ENCODE data around the gene JUNB. TPM values are rescaled to one million over a fixed set of nuclear protein-coding genes. Genes with fewer than 3 reads are reported as not detected.

The JUNB gene
- total RNA-seq, 1 experiment from 2014 or later: 16.4 TPM

DNA sequence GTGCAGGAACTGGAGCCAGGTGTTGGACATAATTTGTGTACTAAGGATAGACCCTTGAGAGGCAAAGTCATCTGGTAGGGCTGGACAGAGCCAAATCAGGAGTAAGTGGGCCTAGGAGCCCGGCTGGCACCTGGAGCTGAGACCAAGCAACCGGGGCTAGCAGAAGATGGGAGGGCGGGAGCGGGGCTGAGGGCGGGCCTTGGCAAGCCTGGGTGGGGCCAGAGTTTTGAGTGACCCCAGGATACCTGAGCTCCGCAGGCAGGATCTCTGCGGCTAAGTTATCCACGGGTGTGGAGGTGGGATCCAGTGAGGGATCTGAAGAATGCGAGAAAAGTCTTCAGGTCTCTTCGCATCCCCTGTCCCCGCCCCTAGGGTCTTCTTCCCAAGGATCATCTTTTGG lies 24.1 kb upstream of the JUNB start:
- BruUV-seq (replicated peaks): no TSS peak
- Mint-ChIP-seq H3K36me3 (ENCODE audit: insufficient read depth, unreplicated experiment) (peaks cover 37% of the 10 kb centered on the region), H3K27me3 (ENCODE audit: insufficient read depth, unreplicated experiment) (no peaks in the 10 kb centered on the region), H3K4me3 (ENCODE audit: unreplicated experiment) (no peak overlapping the region), H3K27ac (ENCODE audit: unreplicated experiment) (no peak overlapping the region), H3K4me1 (ENCODE audit: low read depth, unreplicated experiment) (no peaks in the 10 kb centered on the region), H3K9me3 (ENCODE audit: unreplicated experiment) (no peaks in the 10 kb centered on the region)
- Histone ChIP-seq H3K36me3 (ENCODE audit: control insufficient read depth, insufficient read depth, low read length) (peaks cover 2% of the 10 kb centered on the region), H3K4me3 (ENCODE audit: low read depth, low read length) (no peak overlapping the region), H3K27me3 (replicated peaks; ENCODE audit: control insufficient read depth, insufficient read depth, low read length) (no peaks in the 10 kb centered on the region), H3K9me3 (no peaks in the 10 kb centered on the region), H3K4me1 (no peaks in the 10 kb centered on the region)
- no peak for TF ChIP-seq CTCF (IDR thresholded peaks at IDR 0.05; ENCODE audit: insufficient read depth in 1 of 2, low read depth in 1 of 2, low read length in 1 of 2, severe bottlenecking in 1 of 2, unreplicated experiment in 1 of 2)
- intact Hi-C loops (cut with micrococcal nuclease; ENCODE audit: unreplicated experiment): no loop called here
- no peak for DNase-seq
- ChIA-PET POLR2A (interaction anchor here (0.7 to 1.2 kb wide), 2 partner anchors 25 to 30 kb away, joined by 3 read pairs; partner anchors contain the start of genes GET3 and JUNB), CTCF (interaction anchor here (0.6 kb wide), 1 partner anchor 26 kb away, joined by 3 read pairs; no protein-coding TSS in a partner anchor)

- Mint-ChIP-seq H3K27ac (ENCODE audit: unreplicated experiment) (no peak overlapping the region), H3K9me3 (ENCODE audit: unreplicated experiment) (no peaks in the 10 kb centered on the region), H3K4me1 (ENCODE audit: low read depth, unreplicated experiment) (no peaks in the 10 kb centered on the region), H3K27me3 (ENCODE audit: insufficient read depth, unreplicated experiment) (no peaks in the 10 kb centered on the region), H3K4me3 (ENCODE audit: unreplicated experiment) (no peak overlapping the region), H3K36me3 (ENCODE audit: insufficient read depth, unreplicated experiment) (peaks cover 37% of the 10 kb centered on the region)
- BruUV-seq (replicated peaks): no TSS peak
- TF ChIP-seq CTCF (IDR thresholded peaks at IDR 0.05; ENCODE audit: insufficient read depth in 1 of 2, low read depth in 1 of 2, low read length in 1 of 2, severe bottlenecking in 1 of 2, unreplicated experiment in 1 of 2): no peak
- Histone ChIP-seq H3K9me3 (no peaks in the 10 kb centered on the region), H3K4me3 (ENCODE audit: low read depth, low read length) (no peak overlapping the region), H3K27me3 (replicated peaks; ENCODE audit: control insufficient read depth, insufficient read depth, low read length) (no peaks in the 10 kb centered on the region), H3K36me3 (ENCODE audit: control insufficient read depth, insufficient read depth, low read length) (peaks cover 2% of the 10 kb centered on the region), H3K4me1 (no peaks in the 10 kb centered on the region)
- POLR2A ChIA-PET: interaction anchor here (1.2 kb wide), 1 partner anchor 24 kb away, joined by 3 read pairs; the partner anchor contains the start of gene JUNB
- CTCF ChIA-PET: interaction anchor here (0.6 kb wide), 1 partner anchor 25 kb away, joined by 3 read pairs; no protein-coding TSS in a partner anchor
- intact Hi-C loops (cut with micrococcal nuclease; ENCODE audit: unreplicated experiment): no loop called here
- DNase-seq: no peak
These were observed 23.6 kb upstream of the JUNB start for GRCh38 chr19:12767666-12768065.

- no peaks in the 10 kb centered on the region for H3K27me3 ChIP-seq (replicated peaks; ENCODE audit: control insufficient read depth, insufficient read depth, low read length)
- H3K4me3 ChIP-seq (ENCODE audit: low read depth, low read length): no peak overlapping the region
- no peak for TF ChIP-seq CTCF (IDR thresholded peaks at IDR 0.05; ENCODE audit: insufficient read depth in 1 of 2, low read depth in 1 of 2, low read length in 1 of 2, severe bottlenecking in 1 of 2, unreplicated experiment in 1 of 2)
- H3K9me3 ChIP-seq: no peaks in the 10 kb centered on the region
- H3K4me1 Mint-ChIP-seq (ENCODE audit: low read depth, unreplicated experiment): peaks cover 12% of the 10 kb centered on the region
- no TSS peak for BruUV-seq (replicated peaks)
- H3K4me1 ChIP-seq: peaks cover 4% of the 10 kb centered on the region
- no peak for DNase-seq
- POLR2A ChIA-PET: no interaction called here
- H3K9me3 Mint-ChIP-seq (ENCODE audit: unreplicated experiment): no peaks in the 10 kb centered on the region
- intact Hi-C loops (cut with micrococcal nuclease; ENCODE audit: unreplicated experiment): no loop called here
- H3K36me3 ChIP-seq (ENCODE audit: control insufficient read depth, insufficient read depth, low read length): no peaks in the 10 kb centered on the region; the same call in none of the 2 replicates
- no peak overlapping the region for H3K27ac Mint-ChIP-seq (ENCODE audit: unreplicated experiment)
- H3K36me3 Mint-ChIP-seq (ENCODE audit: insufficient read depth, unreplicated experiment): peaks cover 34% of the 10 kb centered on the region
- H3K27me3 Mint-ChIP-seq (ENCODE audit: insufficient read depth, unreplicated experiment): no peaks in the 10 kb centered on the region
- CTCF ChIA-PET: no interaction called here
- H3K4me3 Mint-ChIP-seq (ENCODE audit: unreplicated experiment): no peak overlapping the region
These were observed 21.6 kb upstream of the JUNB start for GRCh38 chr19:12769689-12770088.
